GM19351 (cell line): ENCODE results near the gene S100A2.

Experiments used
- ATAC-seq: cut with Tn5 transposase; IDR thresholded peaks from one replicate; pipeline ENCODE4 v1.9.1; 2021; ENCODE audit warnings: mild to moderate bottlenecking, moderate library complexity; ENCODE audit not compliant: unreplicated experiment

S100A2 gene

DNA sequence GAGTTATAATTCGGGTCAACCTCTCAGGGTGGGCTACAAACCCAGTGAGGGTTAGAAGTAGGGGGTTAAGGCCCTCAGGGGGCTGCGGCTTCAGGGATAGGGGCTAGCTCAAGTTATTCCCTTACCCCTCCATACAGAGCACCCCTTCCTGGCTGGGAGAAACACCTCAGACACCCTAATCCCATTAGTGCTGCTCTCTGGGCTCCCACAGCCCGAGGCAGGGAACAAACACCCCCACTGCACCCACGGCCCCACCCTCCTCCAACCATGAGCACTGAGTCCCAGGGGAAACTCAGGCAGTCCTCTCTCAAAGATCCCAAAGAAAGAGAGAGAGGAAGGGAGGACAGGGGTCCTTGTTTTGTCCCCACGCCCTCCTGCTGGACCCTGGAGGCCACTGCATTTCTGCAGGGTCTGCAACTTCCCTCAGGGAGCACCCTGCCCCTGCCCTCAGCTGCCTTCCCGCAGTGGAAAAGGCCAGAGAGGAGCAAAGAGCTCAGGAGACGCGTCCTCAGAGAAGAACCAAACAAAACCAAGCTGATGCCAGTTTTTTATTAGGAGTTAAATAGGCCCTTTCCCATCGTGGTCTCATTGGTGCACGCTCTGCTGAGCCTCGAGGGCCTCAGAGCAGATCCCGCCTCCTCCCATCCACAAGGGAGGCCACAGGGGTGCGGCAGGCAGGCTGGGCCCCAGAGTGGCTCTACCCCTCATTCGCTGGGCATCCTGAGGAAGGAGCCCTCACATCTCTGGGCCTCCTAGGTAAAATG, 18.7 kb downstream of the S100A2 start:
- no peak for ATAC-seq

DNA sequence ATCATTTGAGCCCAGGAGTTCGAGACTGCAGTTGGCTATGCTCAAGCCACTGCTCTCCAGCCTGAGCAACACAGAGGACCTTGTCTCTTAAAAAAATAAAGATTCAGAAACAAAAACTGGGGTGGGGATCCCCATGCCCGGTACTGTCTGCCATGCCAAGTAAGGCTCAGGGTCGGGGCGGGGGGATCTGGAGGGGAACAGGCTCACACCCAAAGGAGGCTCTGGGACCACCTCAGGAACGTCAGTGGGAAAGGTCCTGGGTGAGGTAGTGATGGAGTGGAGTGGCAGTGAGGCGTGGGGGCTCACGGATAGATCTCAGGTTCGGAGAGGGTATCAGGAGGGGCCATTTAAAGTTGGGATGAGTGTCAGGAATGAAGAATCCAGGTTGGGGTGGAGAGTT, 19.3 kb downstream of the S100A2 start:
- ATAC-seq = no peak

GRCh38 chr1:153545067-153546055, 20.3 kb downstream of the S100A2 start, which contains the start of gene S100A4:
TSS of gene S100A4 (minus strand) at chr1:153545806. CDS start at chr1:153544794, 1,012 bp downstream.
- no peak for ATAC-seq

- ATAC-seq = no peak
Observed at GRCh38 chr1:153544453-153545066, 21.1 kb downstream of the S100A2 start.

GRCh38 chr1:153543736-153544135, 21.9 kb downstream of the S100A2 start:
- no peak for ATAC-seq

GRCh38 chr1:153542956-153543711, 22.5 kb downstream of the S100A2 start:
- ATAC-seq = no peak

- ATAC-seq = no peak
Observed at GRCh38 chr1:153541641-153542590, 23.7 kb downstream of the S100A2 start.

GRCh38 chr1:153540394-153541361, 25.0 kb downstream of the S100A2 start, which contains the start of gene S100A5:
TSS of gene S100A5 (minus strand) at chr1:153540934. CDS start at chr1:153540191, 743 bp downstream.
- ATAC-seq = no peak

DNA sequence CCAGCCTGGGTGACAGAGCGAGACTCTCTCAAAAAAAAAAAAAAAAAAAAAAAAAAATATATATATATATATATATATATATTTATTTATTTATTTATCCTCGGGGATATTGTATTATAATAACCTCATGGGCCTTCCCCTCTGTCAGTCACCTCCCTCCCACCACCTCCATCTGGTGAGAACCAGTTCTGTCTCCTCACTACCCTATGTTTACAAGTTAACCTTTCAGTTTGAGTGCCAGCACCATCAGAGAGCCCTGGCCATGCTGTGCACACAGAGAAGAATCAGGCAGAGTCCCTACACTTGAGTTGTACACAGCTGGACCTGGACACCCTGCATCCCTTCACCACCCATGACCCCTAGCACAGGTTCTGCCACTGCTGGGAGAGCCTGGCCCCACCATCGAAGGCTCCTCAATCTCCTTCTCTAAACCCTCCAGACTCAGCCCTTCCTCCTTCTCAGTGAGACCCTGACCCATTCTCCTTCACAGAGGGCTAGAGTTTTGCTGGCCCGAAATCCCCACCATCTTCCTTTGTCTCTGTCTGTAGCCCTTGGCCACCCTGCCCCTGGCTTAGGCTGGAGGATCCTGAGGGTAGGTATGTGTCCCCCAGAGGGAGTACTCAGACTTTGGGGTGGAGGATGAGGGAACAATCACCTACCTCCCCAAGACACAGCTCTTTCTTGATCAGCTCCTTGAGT, 26.1 kb downstream of the S100A2 start:
- no peak for ATAC-seq

GRCh38 chr1:153538315-153538821, 27.3 kb downstream of the S100A2 start:
- ATAC-seq = no peak

DNA sequence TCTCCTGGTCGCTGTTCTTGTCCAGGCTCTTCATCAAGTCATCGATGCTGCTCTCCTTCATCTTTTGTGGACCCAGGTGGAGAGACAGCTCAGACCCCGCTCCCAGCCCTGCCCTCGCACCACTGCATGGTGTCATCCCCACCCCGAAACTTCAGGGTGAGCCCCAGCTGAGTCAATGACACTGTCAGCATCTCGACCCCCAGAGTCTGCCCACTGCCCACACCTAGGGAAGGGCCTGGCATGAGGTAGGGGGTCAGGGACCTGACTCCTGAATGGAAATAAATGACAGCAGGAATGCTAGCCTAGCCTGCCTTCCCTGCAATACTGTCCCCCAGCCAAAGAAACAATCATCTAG, 28.3 kb downstream of the S100A2 start:
- ATAC-seq = no peak

- no peak for ATAC-seq
Observed at GRCh38 chr1:153536671-153537375, 28.8 kb downstream of the S100A2 start.

GRCh38 chr1:153536012-153536670, 29.5 kb downstream of the S100A2 start:
- no peak for ATAC-seq

DNA sequence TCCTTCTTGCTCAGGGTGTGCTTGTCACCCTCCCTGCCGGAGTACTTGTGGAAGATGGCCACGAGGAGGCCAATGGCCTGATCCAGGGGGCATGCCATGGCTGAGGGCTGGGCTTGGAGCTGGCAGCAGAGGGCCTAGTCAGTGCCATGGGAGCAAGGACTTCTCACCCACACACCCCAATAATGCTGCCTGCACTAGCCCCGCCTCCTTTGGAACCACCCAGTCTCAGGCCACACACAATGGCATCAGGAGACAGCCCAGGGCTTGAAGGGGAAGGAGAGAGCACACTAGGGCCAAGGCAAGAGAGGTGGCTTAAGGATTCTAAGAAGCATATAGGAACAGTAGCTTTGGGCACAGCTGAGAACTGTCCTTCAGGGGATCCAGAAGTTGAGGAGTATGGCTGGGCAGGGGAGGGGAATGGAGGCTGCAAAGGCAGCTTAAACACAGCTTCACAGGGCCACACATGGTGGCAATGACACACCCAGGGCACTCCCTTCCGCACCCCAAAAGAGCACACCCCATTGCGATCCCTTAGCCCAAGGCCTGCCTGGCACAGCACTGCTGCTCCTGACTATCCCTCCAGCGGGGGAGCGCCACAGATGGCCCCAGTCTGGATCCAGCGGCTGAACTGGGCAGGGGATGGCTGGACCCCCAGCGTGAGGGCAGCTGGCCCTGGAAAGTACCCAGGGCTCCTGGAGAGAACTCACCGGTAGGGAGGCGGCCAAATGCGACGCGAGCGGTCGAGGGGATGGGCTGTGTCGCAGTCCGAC, 30.2 kb downstream of the S100A2 start, which contains the start of gene S100A6:
Gene S100A6, minus strand, starts transcription at position 750 of the 770 bp plus-strand sequence. Its CDS starts 652 bp downstream, at position 98.
- ATAC-seq = no peak

- ATAC-seq = no peak
Observed at GRCh38 chr1:153534925-153535241, 30.8 kb downstream of the S100A2 start.
